Kidney tubule cell (primary cell): Measurements from ENCODE around the gene MMP28.
"Not testable (repeated sequence)": the region's sequence is repeated elsewhere in the genome, so short reads cannot be mapped to it uniquely, and the experiment has no call there.

Experiments used
- DNase-seq: peaks from one replicate; pipeline ENCODE4 v3.0.0-alpha.2; 2018; ENCODE audit warnings: low spot score

Gene MMP28

GRCh38 chr17:35765756-35766488 lies 29.5 kb downstream of the MMP28 start:
- DNase-seq = no peak

GRCh38 chr17:35765086-35765710 lies 30.2 kb downstream of the MMP28 start:
- DNase-seq = no peak

DNA sequence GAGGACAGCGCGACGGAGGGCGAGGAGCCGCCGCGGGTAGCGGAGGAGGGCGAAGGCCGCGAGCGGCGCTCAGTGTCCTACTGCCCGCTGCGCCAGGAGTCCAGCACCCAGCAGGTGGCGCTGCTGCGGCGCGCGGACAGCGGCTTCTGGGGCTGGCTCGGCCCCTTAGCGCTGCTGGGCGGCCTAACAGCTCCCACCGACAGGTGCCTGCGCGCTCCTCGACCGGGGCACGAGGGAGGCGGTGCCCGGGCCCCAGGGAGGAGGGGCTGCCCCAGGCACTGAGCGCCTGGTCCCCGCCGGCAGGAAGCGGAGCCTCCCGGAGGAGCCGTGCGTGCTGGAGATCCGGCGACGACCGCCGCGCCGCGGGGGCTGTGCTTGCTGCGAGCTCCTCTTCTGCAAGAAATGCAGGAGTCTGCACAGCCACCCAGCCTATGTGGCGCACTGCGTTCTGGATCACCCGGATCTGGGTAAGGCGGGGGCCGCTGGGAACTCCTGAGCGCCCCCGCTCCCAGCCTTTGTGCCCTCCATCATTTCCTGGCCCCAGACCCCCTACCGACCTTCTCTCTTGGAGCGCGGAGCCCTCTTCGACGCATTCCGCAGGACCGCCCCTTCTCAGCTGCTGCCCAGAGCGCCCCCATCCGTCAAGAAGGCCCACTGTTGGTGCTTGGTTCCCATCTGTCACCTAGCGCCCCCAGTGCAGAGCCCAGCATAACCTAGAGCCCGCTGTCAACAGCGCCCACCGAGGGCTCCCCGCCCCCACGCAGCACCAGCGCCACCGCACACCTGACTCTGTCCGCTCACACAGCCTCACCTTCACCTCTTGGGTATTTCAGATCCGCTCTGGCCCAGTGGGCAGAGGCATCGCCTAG lies 31.1 kb downstream of the MMP28 start:
- peak; percentile 93 for DNase-seq

DNA sequence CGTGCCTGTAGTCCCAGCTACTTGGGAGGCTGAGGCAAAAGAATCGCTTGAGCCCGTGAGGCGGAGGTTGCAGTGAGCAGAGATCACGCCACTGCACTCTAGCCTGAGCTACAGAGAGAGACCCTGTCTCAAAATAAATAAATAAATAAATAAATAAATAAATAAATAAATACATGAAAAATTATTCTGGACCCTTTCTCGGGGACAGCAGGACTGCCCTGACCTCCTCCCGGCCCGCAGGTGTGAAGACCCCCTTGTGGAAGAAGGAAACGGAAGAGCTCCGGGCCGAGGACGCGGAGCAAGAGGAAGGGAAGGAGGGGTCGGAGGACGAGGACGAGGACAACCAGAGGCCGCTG lies 31.7 kb downstream of the MMP28 start:
- no peak for DNase-seq

DNA sequence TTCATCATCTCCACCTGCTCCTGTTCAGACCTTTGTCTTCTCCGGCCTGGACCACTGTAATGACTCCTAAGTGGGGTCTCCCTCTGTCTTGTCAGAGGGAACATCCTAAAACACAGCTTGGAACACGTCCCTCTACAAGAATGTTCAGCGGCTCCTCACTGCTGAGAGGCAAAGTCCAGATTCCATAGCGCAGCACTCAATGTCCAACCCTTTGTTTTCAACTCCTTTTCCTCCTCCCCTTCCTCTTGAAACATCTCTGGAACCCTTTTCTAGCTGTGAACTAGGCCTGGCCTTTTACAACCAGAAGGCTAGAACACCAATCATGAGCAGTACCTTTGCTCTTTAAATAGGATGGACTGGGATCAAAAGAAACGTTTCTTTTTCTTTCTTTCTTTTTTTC lies 33.8 kb downstream of the MMP28 start:
- DNase-seq = no peak

GRCh38 chr17:35760587-35760986 lies 34.9 kb downstream of the MMP28 start, which contains the start of gene C17orf50:
TSS of gene C17orf50 (plus strand) at chr17:35760887. CDS start at chr17:35760942, 55 bp downstream.
- DNase-seq = no peak

- DNase-seq = no peak
Measured at GRCh38 chr17:35757243-35757642, 38.2 kb downstream of the MMP28 start.

DNA sequence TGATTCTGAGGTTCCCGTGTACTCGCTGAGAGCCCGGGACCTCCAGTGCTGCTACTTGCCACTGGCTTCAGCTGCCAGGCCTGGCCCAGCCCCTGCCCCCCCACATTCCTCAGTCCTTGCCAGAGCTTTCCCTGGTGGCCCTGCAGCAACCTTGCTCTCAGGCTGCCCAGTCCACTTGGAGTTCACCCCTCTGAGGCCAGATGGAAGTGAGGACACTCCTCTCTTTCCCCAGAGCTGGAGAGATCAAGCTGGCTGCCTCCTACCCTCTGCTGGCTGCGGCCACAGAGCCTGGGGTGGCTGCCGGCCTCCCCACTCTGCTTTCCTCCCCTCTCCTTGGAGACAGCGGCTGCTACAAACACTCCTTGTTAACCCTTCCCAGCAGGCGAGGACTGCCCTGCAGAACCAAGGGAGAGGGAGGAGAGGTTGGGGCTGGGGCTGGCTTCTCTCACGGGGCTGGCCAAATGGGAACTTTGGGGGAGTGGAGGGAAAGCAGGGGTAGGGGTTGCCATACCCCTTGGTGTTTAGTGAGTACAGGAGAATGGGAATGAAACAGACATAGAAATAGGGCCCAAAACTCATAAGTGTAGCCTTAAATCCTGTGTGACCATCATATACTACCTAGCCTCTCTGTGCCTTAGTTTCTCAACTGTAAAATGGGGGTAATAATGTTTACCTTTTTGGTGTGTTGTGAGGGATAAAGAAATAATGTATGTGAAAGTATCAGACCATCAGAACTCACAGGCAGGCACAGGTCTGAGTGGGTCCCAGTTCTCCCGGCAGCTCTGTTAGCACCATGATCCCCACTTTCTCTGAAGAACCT lies 42.3 kb downstream of the MMP28 start, which contains the start of gene GAS2L2:
TSS of gene GAS2L2 (minus strand) at position 295 of the 820 bp plus-strand sequence. CDS start 389 bp downstream, outside the sequence.
- no peak for DNase-seq

- peak; percentile 24 for DNase-seq
Measured at GRCh38 chr17:35752471-35752870, 43.0 kb downstream of the MMP28 start.

DNA sequence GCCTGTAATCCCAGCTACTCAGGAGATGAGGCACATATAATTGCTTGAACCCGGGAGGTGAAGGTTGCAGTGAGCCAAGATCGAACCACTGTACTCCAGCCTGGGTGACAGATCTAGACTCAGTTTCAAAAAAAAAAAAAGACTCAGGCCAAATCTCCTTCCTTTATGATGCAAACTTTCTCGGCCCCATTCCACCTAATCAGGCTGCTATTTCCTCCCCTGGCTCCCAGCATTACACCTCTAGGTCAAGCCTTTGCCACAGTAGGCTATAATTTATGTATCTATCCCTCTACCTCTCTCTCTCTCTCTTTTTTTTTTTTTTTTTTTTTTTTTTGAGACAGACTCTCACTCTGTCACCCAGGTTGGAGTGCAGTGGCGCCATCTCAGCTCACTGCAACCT lies 43.9 kb downstream of the MMP28 start:
- not testable (repeated sequence) for DNase-seq

DNA sequence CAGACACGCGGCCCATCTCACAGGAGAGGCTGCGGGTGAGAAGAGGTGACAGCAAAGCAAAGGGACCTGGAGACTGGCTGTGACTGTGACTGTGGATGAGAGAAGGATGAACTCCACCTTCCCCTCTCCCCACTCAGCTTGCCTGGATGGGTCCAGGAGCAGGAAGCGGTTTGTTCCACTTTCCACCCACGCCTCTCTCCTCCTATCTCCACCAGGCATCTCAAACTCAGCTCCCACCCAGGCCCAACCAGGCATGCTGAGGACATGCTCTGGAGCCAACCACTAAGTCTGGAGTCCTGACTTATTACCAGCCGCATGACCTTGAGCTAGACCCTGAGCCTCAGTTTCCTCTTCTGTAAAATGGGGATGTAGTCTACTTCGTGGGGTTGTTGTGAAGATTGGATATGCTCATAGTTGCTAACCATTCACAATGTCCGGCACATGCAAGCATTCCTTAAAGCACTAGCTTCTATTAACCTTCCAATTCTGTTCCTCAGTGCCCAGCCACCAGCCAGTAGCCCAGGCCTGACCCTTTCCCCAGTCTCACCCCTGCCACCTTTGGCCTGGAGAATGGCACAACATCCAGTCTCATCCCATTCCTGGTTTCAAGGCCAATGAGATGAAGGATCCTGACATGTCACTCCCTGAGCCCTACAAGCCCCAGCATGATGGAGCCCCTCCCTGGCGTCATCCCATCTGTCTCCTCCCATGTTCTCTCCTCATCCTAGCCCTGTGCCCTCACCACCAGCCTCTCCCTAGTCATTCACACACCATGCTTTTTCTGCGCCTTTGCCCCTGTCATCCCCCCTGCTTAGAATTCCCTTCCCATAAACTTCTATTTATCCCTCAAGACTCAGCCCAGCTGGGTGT lies 44.7 kb downstream of the MMP28 start:
- DNase-seq = no peak

GRCh38 chr17:35749560-35750412 lies 45.7 kb downstream of the MMP28 start:
- no peak for DNase-seq

GRCh38 chr17:35748979-35749378 lies 46.5 kb downstream of the MMP28 start:
- no peak for DNase-seq

DNA sequence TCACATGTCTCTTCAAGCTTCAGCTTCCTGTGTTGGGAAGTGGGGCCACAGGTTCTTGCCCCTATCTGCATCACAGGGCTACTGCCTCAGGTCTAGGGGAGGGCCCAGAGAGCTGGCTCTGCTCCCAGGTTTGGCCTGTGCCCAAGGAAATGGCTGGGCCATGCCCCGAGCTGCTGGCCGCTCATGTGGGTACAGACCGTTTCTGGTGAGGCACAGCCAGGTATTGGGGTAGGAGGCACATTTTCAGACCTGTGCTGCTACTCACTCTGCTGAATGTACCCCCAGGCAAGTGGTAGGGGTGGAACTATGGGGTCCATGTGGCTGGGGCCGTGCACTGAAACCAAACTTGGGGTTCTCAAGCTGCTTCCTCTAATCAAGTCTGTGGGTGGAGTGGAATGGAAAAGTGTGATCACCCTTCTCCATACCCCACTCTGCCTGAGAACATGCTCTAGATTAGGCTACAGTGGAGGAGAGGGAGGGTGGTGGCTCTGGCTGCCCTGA lies 47.0 kb downstream of the MMP28 start:
- DNase-seq = peak; percentile 53

DNA sequence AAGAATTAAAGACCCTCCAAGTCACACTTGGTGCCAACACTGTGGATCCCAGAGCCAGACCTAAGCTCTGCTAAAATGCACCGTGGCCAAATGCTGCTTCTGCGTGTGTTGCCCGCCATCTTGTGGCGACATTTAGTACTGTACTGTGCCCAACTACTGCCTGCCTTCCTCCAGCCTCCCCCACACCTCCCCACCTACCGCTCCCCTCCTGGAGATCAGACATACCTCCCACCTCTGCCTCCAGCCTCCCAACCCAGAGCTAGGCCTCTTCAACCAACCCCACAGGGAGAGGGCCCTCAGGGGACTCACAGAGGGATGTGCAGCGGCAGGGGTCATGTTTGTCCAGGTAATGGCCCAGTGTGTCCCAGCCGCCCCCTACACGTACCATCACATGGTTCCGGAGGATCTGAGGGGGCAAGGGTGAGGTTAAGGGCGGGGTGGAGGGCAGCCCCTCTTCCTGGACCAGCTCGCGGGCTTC lies 47.9 kb downstream of the MMP28 start:
- DNase-seq = peak; percentile 73

DNA sequence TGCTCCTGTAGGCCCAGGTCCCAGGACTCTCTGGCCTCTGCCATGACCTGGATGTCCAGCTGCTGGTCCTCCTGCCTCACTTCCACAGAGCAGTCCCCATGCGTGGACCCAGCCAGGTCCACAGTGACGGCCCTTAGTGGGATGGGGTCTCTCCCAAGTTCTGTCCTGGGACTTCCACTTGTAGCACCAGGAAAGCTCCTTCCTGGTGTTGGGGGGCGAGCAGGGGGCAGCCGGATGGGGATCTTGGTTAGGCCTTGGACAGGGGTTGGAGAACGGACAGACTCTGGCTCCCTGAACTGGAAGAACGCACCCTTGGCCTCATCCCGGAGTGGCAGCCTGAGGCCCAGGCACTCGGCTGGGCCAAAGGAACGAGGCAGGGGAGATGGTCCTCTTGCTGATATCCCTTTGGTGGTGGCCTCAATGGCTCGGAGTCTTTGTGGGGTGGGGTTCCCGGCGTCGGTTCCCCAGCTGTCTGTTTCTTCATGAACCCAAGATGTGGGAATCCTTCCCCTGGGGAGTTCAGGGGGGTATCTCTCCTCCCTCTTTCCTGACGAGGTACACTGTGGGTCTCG lies 49.6 kb downstream of the MMP28 start:
- no peak for DNase-seq

- DNase-seq = no peak
Measured at GRCh38 chr17:35745246-35745645, 50.2 kb downstream of the MMP28 start.

DNA sequence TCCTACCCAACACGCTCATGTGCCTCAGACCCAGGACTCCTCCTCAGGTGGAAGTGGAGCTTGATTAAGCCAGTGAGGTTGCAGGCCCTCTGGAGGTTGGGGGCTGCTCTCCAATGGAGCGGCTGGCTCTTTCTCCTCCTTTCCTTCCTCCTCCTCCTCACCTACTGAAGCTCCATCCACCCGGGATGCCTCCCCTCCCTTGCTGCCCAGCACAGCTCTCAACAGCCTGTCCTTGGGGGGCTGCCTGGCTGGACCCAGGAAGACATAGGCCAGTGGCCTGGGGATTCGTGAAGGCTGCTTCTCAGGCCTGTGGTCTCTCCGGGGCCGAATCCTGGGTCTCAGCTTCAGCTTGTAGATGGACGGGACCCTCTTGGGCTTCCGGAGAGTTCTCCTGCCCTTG lies 50.6 kb downstream of the MMP28 start:
- DNase-seq = no peak
